BJ (cell line): ENCODE measurements around the gene ALDH1L1. TPM values are rescaled to one million over a fixed set of nuclear protein-coding genes. Genes with fewer than 3 reads are reported as not detected.

Experiments used
- CTCF ChIA-PET: fragments of 350-600 bp; formaldehyde crosslinking; extraction: SDS; loops from one replicate; lab custom pipeline; 2021; ENCODE audit warnings: antibody characterized with exemption, inconsistent platforms; lab: Yijun Ruan, JAX
- POLR2A ChIA-PET: fragments of 300-600 bp; sonication (Branson Sonifier 250); formaldehyde crosslinking; extraction: SDS; loops from one replicate; lab custom pipeline; 2021; ENCODE audit warnings: antibody characterized with exemption; lab: Charles Lee
- DNase-seq: peaks from one replicate; pipeline ENCODE4 v3.0.0-alpha.2; 2011; ENCODE audit warnings: low read depth
- H3K27me3 ChIP-seq: 2 replicates; pipeline ENCODE4 v1.6.0; 2011; ENCODE audit warnings: low read length; ENCODE audit not compliant: control insufficient read depth, insufficient read depth
- H3K36me3 ChIP-seq: 2 replicates; pipeline ENCODE4 v1.5.1; 2011; ENCODE audit warnings: low read length; ENCODE audit not compliant: control insufficient read depth, insufficient read depth
- H3K4me3 ChIP-seq: 2 replicates; pipeline ENCODE4 v1.5.1; 2011; ENCODE audit warnings: low read depth, mild to moderate bottlenecking, control low read depth, low read length
- CTCF ChIP-seq: IDR thresholded peaks from 2 replicates; pipeline ENCODE4 v1.5.1; 2011; ENCODE audit warnings: low read depth, mild to moderate bottlenecking, control low read depth, inconsistent platforms, low read length, moderate library complexity; ENCODE audit not compliant: insufficient read depth
- polyA plus RNA-seq: library from polyadenylated mRNA; depleted of rRNA; stranded (reverse); fragments of >200 nt; gene quantifications from 2 replicates; pipeline ENCODE4 v1.2.3, GENCODE V29; 2011

The ALDH1L1 gene
- polyA plus RNA-seq, 1 experiment: 0.37 TPM

GRCh38 chr3:126131881-126132750 is 48.3 kb downstream of the ALDH1L1 start:
- no peak for TF ChIP-seq CTCF
- Histone ChIP-seq H3K4me3 (no peak overlapping the region), H3K36me3 (no peaks in the 10 kb centered on the region), H3K27me3 (peaks cover 9% of the 10 kb centered on the region)
- DNase-seq: no peak
- ChIA-PET CTCF (interaction anchor here (0.7 to 4.0 kb wide), 8 partner anchors 14 to 257 kb away, joined by 3 to 53 read pairs (median 4); no protein-coding TSS in a partner anchor), POLR2A (no interaction called here)

GRCh38 chr3:126130981-126131745 is 49.2 kb downstream of the ALDH1L1 start:
- TF ChIP-seq CTCF: no peak
- ChIA-PET POLR2A (no interaction called here), CTCF (interaction anchor here (1.2 to 4.0 kb wide), 5 partner anchors 16 to 258 kb away, joined by 3 to 53 read pairs (median 4); no protein-coding TSS in a partner anchor)
- no peak for DNase-seq
- peaks cover 8% of the 10 kb centered on the region for H3K27me3 ChIP-seq
- no peaks in the 10 kb centered on the region for H3K36me3 ChIP-seq
- H3K4me3 ChIP-seq: no peak overlapping the region

GRCh38 chr3:126130081-126130855 is 50.1 kb downstream of the ALDH1L1 start:
- Histone ChIP-seq H3K36me3 (no peaks in the 10 kb centered on the region), H3K4me3 (no peak overlapping the region), H3K27me3 (peaks cover 9% of the 10 kb centered on the region)
- TF ChIP-seq CTCF: no peak
- no peak for DNase-seq
- POLR2A ChIA-PET: no interaction called here
- CTCF ChIA-PET: interaction anchor here (1.2 to 1.3 kb wide), 2 partner anchors 16 to 34 kb away, joined by 3 to 4 read pairs; no protein-coding TSS in a partner anchor

GRCh38 chr3:126129398-126129891 is 50.9 kb downstream of the ALDH1L1 start:
- Histone ChIP-seq H3K4me3 (no peak overlapping the region), H3K27me3 (peaks cover 12% of the 10 kb centered on the region), H3K36me3 (no peaks in the 10 kb centered on the region)
- ChIA-PET POLR2A (no interaction called here), CTCF (interaction anchor here (0.9 kb wide), 1 partner anchor 259 kb away, joined by 3 read pairs; no protein-coding TSS in a partner anchor)
- TF ChIP-seq CTCF: no peak
- DNase-seq: no peak
